Measurements from ENCODE around the gene CHRNB4.
"Not testable (repeated sequence)": the region's sequence is repeated elsewhere in the genome, so short reads cannot be mapped to it uniquely, and the experiment has no call there.

Gene CHRNB4

GRCh38 chr15:78614021-78614420 lies 27.0 kb downstream of the CHRNB4 start:
- no peak for DNase-seq

GRCh38 chr15:78609551-78609950 lies 31.5 kb downstream of the CHRNB4 start:
- DNase-seq, result not testable (repeated sequence)

GRCh38 chr15:78605680-78606079 lies 35.3 kb downstream of the CHRNB4 start:
- no peak for DNase-seq

GRCh38 chr15:78605201-78605600 lies 35.8 kb downstream of the CHRNB4 start:
- no peak for DNase-seq

- DNase-seq, result no peak
These were observed 36.6 kb downstream of the CHRNB4 start for GRCh38 chr15:78604420-78604819.

- DNase-seq, result no peak
These were observed 37.5 kb downstream of the CHRNB4 start for GRCh38 chr15:78603467-78603866.

GRCh38 chr15:78599189-78599588 lies 41.8 kb downstream of the CHRNB4 start:
- no peak for DNase-seq

- DNase-seq, result no peak
These were observed 42.7 kb downstream of the CHRNB4 start for GRCh38 chr15:78598348-78598747.

- DNase-seq, result no peak
These were observed 43.4 kb downstream of the CHRNB4 start for GRCh38 chr15:78597583-78597982.

GRCh38 chr15:78574944-78575343 lies 66.1 kb downstream of the CHRNB4 start:
- no peak for DNase-seq

Measured in NCI-H1048 (cell line).